Skin of body (tissue), 2 donors: ENCODE measurements around the gene CFDP1. TPM values are rescaled to one million over a fixed set of nuclear protein-coding genes. Genes with fewer than 3 reads are reported as not detected.
"Not testable (repeated sequence)": the region's sequence is repeated elsewhere in the genome, so short reads cannot be mapped to it uniquely, and the experiment has no call there.

ENCODE experiments used
- DNase-seq: peaks from one replicate; lab custom pipeline; 2025; lab: John Stamatoyannopoulos, UW
- total RNA-seq: library from RNA; depleted of rRNA; stranded (reverse); fragments of >200 nt; gene quantifications from one replicate; pipeline ENCODE4 v1.2.3, GENCODE V29; 2014

Gene CFDP1
- total RNA-seq, 1 donor from 2014 or later: 71.5 TPM

GRCh38 chr16:75459691-75460090, 26.4 kb upstream of the CFDP1 start:
- DNase-seq: no peak

- DNase-seq: no peak
These were observed 25.1 kb upstream of the CFDP1 start for GRCh38 chr16:75458439-75458838.

- DNase-seq: no peak
These were observed 24.7 kb upstream of the CFDP1 start for GRCh38 chr16:75458029-75458428.

- no peak for DNase-seq
These were observed 24.2 kb upstream of the CFDP1 start for GRCh38 chr16:75457485-75458021.

GRCh38 chr16:75456971-75457370, 23.7 kb upstream of the CFDP1 start:
- no peak for DNase-seq

- DNase-seq: not testable (repeated sequence)
These were observed 23.2 kb upstream of the CFDP1 start for GRCh38 chr16:75456486-75456885.

GRCh38 chr16:75455677-75456076, 22.4 kb upstream of the CFDP1 start:
- no peak for DNase-seq

GRCh38 chr16:75452464-75453190, 19.3 kb upstream of the CFDP1 start:
- no peak for DNase-seq

- DNase-seq: no peak
These were observed 13.1 kb upstream of the CFDP1 start for GRCh38 chr16:75446416-75446815.

- DNase-seq: no peak
These were observed 12.0 kb upstream of the CFDP1 start for GRCh38 chr16:75445298-75445697.

GRCh38 chr16:75443298-75443697, 10.0 kb upstream of the CFDP1 start:
- DNase-seq: peak; percentile 55

- DNase-seq: peak; percentile 96
These were observed 570 bp upstream of the CFDP1 start for GRCh38 chr16:75433732-75434413.

GRCh38 chr16:75429621-75430403, 3.5 kb downstream of the CFDP1 start:
- no peak for DNase-seq

GRCh38 chr16:75426524-75426923, 6.8 kb downstream of the CFDP1 start:
- not testable (repeated sequence) for DNase-seq

- DNase-seq: not testable (repeated sequence)
These were observed 9.1 kb downstream of the CFDP1 start for GRCh38 chr16:75424105-75424762.

GRCh38 chr16:75423723-75424104, 9.6 kb downstream of the CFDP1 start:
- no peak for DNase-seq

- no peak for DNase-seq
These were observed 11.5 kb downstream of the CFDP1 start for GRCh38 chr16:75421820-75422126.

GRCh38 chr16:75420987-75421819, 12.1 kb downstream of the CFDP1 start:
- DNase-seq: peak; percentile 31

GRCh38 chr16:75416904-75417565, 16.3 kb downstream of the CFDP1 start:
- DNase-seq: no peak
